VCaP (cell line): ENCODE data around the gene CDAN1.

Source experiments
- H3K27ac ChIP-seq: fragments of 450-650 bp; 2 replicates; pipeline ENCODE4 v1.5.1; 2017
- TF ChIP-seq, protein P1 (sequence below): fragments of 450-650 bp; conservative IDR thresholded peaks from 2 replicates; pipeline ENCODE4 v1.5.1; 2017; ENCODE audit warnings: mild to moderate bottlenecking, moderate library complexity

The CDAN1 gene

DNA sequence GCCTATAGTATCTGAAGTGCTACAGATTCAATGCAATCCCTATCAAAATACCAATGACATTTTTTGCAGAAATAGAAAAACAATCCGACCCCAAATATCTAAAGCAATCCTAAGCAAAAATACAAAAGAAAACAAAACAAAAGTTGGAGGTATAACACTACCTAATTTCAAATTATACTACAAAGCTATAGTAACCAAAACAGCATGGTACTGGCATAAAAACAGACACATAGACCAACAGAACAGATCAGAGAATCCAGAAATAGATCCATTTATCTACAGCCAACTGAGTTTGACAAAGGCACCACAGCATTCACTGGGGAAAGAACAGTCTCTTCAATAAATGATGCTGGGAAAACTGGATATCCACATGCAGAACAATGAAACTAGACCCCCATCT lies 23.8 kb upstream of the CDAN1 start:
- TF ChIP-seq, protein P1, sequence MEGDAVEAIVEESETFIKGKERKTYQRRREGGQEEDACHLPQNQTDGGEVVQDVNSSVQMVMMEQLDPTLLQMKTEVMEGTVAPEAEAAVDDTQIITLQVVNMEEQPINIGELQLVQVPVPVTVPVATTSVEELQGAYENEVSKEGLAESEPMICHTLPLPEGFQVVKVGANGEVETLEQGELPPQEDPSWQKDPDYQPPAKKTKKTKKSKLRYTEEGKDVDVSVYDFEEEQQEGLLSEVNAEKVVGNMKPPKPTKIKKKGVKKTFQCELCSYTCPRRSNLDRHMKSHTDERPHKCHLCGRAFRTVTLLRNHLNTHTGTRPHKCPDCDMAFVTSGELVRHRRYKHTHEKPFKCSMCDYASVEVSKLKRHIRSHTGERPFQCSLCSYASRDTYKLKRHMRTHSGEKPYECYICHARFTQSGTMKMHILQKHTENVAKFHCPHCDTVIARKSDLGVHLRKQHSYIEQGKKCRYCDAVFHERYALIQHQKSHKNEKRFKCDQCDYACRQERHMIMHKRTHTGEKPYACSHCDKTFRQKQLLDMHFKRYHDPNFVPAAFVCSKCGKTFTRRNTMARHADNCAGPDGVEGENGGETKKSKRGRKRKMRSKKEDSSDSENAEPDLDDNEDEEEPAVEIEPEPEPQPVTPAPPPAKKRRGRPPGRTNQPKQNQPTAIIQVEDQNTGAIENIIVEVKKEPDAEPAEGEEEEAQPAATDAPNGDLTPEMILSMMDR, result no peak
- no peak overlapping the region for H3K27ac ChIP-seq

- H3K27ac ChIP-seq, result no peak overlapping the region
- TF ChIP-seq, protein P1, result no peak
These were observed 22.2 kb upstream of the CDAN1 start for GRCh38 chr15:42759093-42759492.

- TF ChIP-seq, protein P1, result no peak
- no peak overlapping the region for H3K27ac ChIP-seq
These were observed 13.4 kb upstream of the CDAN1 start for GRCh38 chr15:42750306-42750705.

DNA sequence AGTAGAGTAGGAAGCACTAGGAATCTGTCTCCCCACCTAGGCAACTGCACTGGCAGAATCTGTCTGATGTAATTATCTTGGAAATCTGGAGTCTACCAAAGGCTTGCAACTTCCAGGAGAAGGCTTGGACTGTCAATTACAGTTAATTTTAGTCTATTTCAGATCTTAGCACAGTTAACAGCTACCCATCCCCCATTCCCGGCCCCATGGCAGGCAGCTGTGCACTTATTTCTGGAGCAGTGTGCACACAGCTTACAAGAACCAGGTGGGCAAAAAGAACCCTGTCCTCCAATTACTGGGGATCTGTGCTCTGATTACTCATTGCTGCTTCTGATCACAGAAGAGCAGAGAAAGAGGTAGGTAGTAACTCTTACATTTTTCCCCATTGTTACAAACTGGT lies 12.3 kb upstream of the CDAN1 start:
- no peak overlapping the region for H3K27ac ChIP-seq
- TF ChIP-seq, protein P1, result no peak

GRCh38 chr15:42744195-42744594 lies 7.3 kb upstream of the CDAN1 start:
- TF ChIP-seq, protein P1, result no peak
- H3K27ac ChIP-seq, result no peak overlapping the region

GRCh38 chr15:42742149-42742548 lies 5.2 kb upstream of the CDAN1 start:
- H3K27ac ChIP-seq, result no peak overlapping the region
- TF ChIP-seq, protein P1, result no peak

- no peak overlapping the region for H3K27ac ChIP-seq
- TF ChIP-seq, protein P1, result no peak
These were observed 4.8 kb upstream of the CDAN1 start for GRCh38 chr15:42741710-42742109.
